Spleen (tissue), 11 donors: Measurements from ENCODE around the gene NUP98. TPM values are rescaled to one million over a fixed set of nuclear protein-coding genes. Genes with fewer than 3 reads are reported as not detected.

Experiments
- DNase-seq: peaks from one replicate; pipeline ENCODE4 v3.0.0-alpha.2; 2020
- H3K27ac ChIP-seq, 8 donors: fragments of 200-600 bp; sonication (generic) in 7 of 8; 1 replicate in 4 of 8; 2 replicates in 4 of 8; pipeline versions ENCODE4 v1.5.0 to v1.8.0; 2016 to 2021; ENCODE audit warnings: inconsistent platforms in 4 of 8, mild to moderate bottlenecking in 4 of 8, moderate library complexity in 1 of 8
- H3K27me3 ChIP-seq, 7 donors: fragments of 200-600 bp; sonication (generic) in 6 of 7; replicated peaks in 1 of 7; 1 replicate in 4 of 7; 2 replicates in 3 of 7; pipeline versions ENCODE4 v1.5.0 to v1.8.0; 2016 to 2021; ENCODE audit warnings: inconsistent platforms in 3 of 7, mild to moderate bottlenecking in 1 of 7
- H3K36me3 ChIP-seq, 6 donors: fragments of 200-600 bp; sonication (generic) in 5 of 6; 1 replicate in 4 of 6; 2 replicates in 2 of 6; pipeline versions ENCODE4 v1.5.0 to v1.8.0; 2016 to 2021; ENCODE audit warnings: inconsistent platforms in 2 of 6
- H3K4me1 ChIP-seq, 6 donors: fragments of 200-600 bp; sonication (generic) in 5 of 6; 1 replicate in 3 of 6; 2 replicates in 3 of 6; pipeline versions ENCODE4 v1.5.0 to v1.8.0; 2016 to 2021; ENCODE audit warnings: inconsistent platforms in 3 of 6
- H3K4me3 ChIP-seq, 8 donors: fragments of 200-600 bp; sonication (generic) in 7 of 8; 1 replicate in 4 of 8; 2 replicates in 4 of 8; pipeline versions ENCODE4 v1.5.0 to v1.8.0; 2016 to 2021; ENCODE audit warnings: inconsistent platforms in 4 of 8, mild to moderate bottlenecking in 4 of 8, moderate library complexity in 2 of 8
- H3K9me3 ChIP-seq, 8 donors: fragments of 200-600 bp; sonication (generic) in 7 of 8; 1 replicate in 4 of 8; 2 replicates in 4 of 8; pipeline versions ENCODE4 v1.5.0 to v1.8.0; 2016 to 2021; ENCODE audit warnings: inconsistent platforms in 4 of 8
- CTCF ChIP-seq, 11 experiments: fragments of 200-600 bp in 7 of 11; fragments of 450-650 bp in 4 of 11; sonication (generic) in 4 of 11; IDR thresholded peaks in 8 of 11; conservative IDR thresholded peaks in 3 of 11; 1 replicate in 7 of 11; 2 replicates in 4 of 11; pipeline versions ENCODE4 v1.4.0 to v1.8.0; 2016 to 2021; ENCODE audit warnings: antibody characterized with exemption in 11 of 11, inconsistent platforms in 4 of 11, mild to moderate bottlenecking in 1 of 11
- POLR2A ChIP-seq, 3 donors: fragments of 450-650 bp; IDR thresholded peaks; one replicate each; pipeline ENCODE4 v1.5.1; 2017; ENCODE audit warnings: antibody characterized with exemption in 3 of 3, mild to moderate bottlenecking in 1 of 3
- POLR2AphosphoS5 ChIP-seq, 3 donors: sonication (generic); formaldehyde crosslinking; IDR thresholded peaks; one replicate each; pipeline ENCODE4 v1.5.1; 2017; ENCODE audit warnings: antibody characterized with exemption in 3 of 3
- WGBS, 5 donors: extraction: QIAGEN DNeasy Blood & Tissue Kit in 3 of 5; methylation state at CpG; one replicate each; pipeline versions ENCODE4 v1.1.5 to v1.1.7; 2013 to 2018; 5-methylcytosine and 5-hydroxymethylcytosine counted together
- intact Hi-C: fragments of 100-400 bp; cut with DNase I; formaldehyde crosslinking; loops from one replicate; pipeline ENCODE4 v1.15.0; 2023; ENCODE audit warnings: low total_unique reads
- polyA plus RNA-seq, 3 donors: library from polyadenylated mRNA; stranded (reverse); fragments of 200-250 nt; gene quantifications; one replicate each; pipeline ENCODE4 v1.2.1, GENCODE V29; 2013
- total RNA-seq, 7 donors: library from RNA; depleted of rRNA in 3 of 7; stranded (reverse); fragments of >200 nt in 3 of 7; fragmentation: NEBNext Ultra II Directional in 4 of 7; extraction: Animal tissue kit (Norgen Biotek cat#: 25700) in 4 of 7; gene quantifications; one replicate each; pipeline versions ENCODE4 v1.1.0 to v1.2.1, GENCODE V29; 2016 to 2021
- donor health status: healthy with polysubstance abuse.
- donor health status: DM: no; HTN: no; CAD: no; lungs with moderate emphysema.
- donor health status: DM: no; HTN: no; CAD: no.
- donor health status: Bipolar disorder and iron deficiency.
- donor health status: healthy.
- donor health status: DM: no; HTN: no; CAD: no.
- donor health status: DM: yes; HTN: yes; CAD: no.

The NUP98 gene
- total and polyA plus RNA-seq, 10 donors: 12.6 to 171 (median 88.7) TPM

- no peak for TF ChIP-seq POLR2A (IDR thresholded peaks at IDR 0.05)
- TF ChIP-seq POLR2AphosphoS5 (IDR thresholded peaks at IDR 0.05): no peak
- no peak for TF ChIP-seq CTCF (IDR thresholded peaks at IDR 0.05 in 8 of 11, conservative IDR thresholded peaks at IDR 0.05 in 3 of 11)
- H3K4me1 ChIP-seq: peaks cover 0 to 5% (median 0%) of the 10 kb centered on the region in 6 donors
- DNase-seq: no peak
- no peaks in the 10 kb centered on the region for H3K27me3 ChIP-seq
- 84 to 94% (median 90%) methylated on average over 4 of the region's 4 CpGs for WGBS, 5 donors
- peaks cover 11 to 98% (median 83%) of the 10 kb centered on the region in 6 donors for H3K36me3 ChIP-seq
- H3K9me3 ChIP-seq: no peaks in the 10 kb centered on the region
- intact Hi-C loops: loop anchor here (10.0 kb wide), 1 partner anchor 64 kb away; no protein-coding TSS in a partner anchor
- no peak overlapping the region for H3K4me3 ChIP-seq
- no peak overlapping the region for H3K27ac ChIP-seq
Observed at GRCh38 chr11:3710485-3711259, 86.7 kb downstream of the NUP98 start.

GRCh38 chr11:3709977-3710376 lies 87.4 kb downstream of the NUP98 start:
- TF ChIP-seq POLR2AphosphoS5 (IDR thresholded peaks at IDR 0.05) (no peak), POLR2A (IDR thresholded peaks at IDR 0.05) (no peak), CTCF (IDR thresholded peaks at IDR 0.05 in 8 of 11, conservative IDR thresholded peaks at IDR 0.05 in 3 of 11) (no peak)
- H3K4me3 ChIP-seq: no peak overlapping the region
- H3K4me1 ChIP-seq: peaks cover 0 to 5% (median 0%) of the 10 kb centered on the region in 6 donors
- DNase-seq: no peak
- H3K36me3 ChIP-seq: peaks cover 11 to 98% (median 83%) of the 10 kb centered on the region in 6 donors
- H3K27ac ChIP-seq: no peak overlapping the region
- intact Hi-C loops: loop anchor here (10.0 kb wide), 1 partner anchor 65 kb away; no protein-coding TSS in a partner anchor
- WGBS, 5 donors: 58 to 94% (median 81%) methylated on average over 1 of the region's 1 CpG
- H3K27me3 ChIP-seq: no peaks in the 10 kb centered on the region
- H3K9me3 ChIP-seq: no peaks in the 10 kb centered on the region

- no peak for DNase-seq
- Histone ChIP-seq H3K27ac (no peak overlapping the region), H3K4me1 (peaks cover 0 to 5% (median 0%) of the 10 kb centered on the region in 6 donors), H3K27me3 (no peaks in the 10 kb centered on the region), H3K36me3 (peaks cover 0 to 98% (median 83%) of the 10 kb centered on the region in 6 donors), H3K9me3 (no peaks in the 10 kb centered on the region), H3K4me3 (no peak overlapping the region)
- 91 to 98% (median 96%) methylated on average over 2 of the region's 2 CpGs for WGBS, 5 donors
- intact Hi-C loops: no loop called here
- TF ChIP-seq CTCF (IDR thresholded peaks at IDR 0.05 in 8 of 11, conservative IDR thresholded peaks at IDR 0.05 in 3 of 11): no peak
- TF ChIP-seq POLR2AphosphoS5 (IDR thresholded peaks at IDR 0.05): no peak
- no peak for TF ChIP-seq POLR2A (IDR thresholded peaks at IDR 0.05)
Observed at GRCh38 chr11:3707176-3707575, 90.2 kb downstream of the NUP98 start.

- intact Hi-C loops: no loop called here
- no peak for TF ChIP-seq POLR2AphosphoS5 (IDR thresholded peaks at IDR 0.05)
- no peak for TF ChIP-seq CTCF (IDR thresholded peaks at IDR 0.05 in 8 of 11, conservative IDR thresholded peaks at IDR 0.05 in 3 of 11)
- TF ChIP-seq POLR2A (IDR thresholded peaks at IDR 0.05): no peak
- no peak overlapping the region for H3K4me3 ChIP-seq
- no peak overlapping the region for H3K27ac ChIP-seq
- H3K27me3 ChIP-seq: no peaks in the 10 kb centered on the region
- H3K9me3 ChIP-seq: no peaks in the 10 kb centered on the region
- WGBS, 5 donors: 91 to 99% (median 93%) methylated on average over 3 of the region's 3 CpGs
- H3K36me3 ChIP-seq: peaks cover 7 to 100% (median 86%) of the 10 kb centered on the region in 6 donors
- DNase-seq: no peak
- no peaks in the 10 kb centered on the region for H3K4me1 ChIP-seq
Observed at GRCh38 chr11:3703383-3703782, 94.0 kb downstream of the NUP98 start.
